ENCODE results near the gene STXBP6.
A peak's percentile ranks its signal among the peaks of the same experiment; 100 is the strongest.

Gene STXBP6

GRCh38 chr14:24828486-24828885, 221.5 kb downstream of the STXBP6 start:
- H3K4me3 Mint-ChIP-seq = no peak overlapping the region
- H3K9me3 Mint-ChIP-seq = no peaks in the 10 kb centered on the region
- no peaks in the 10 kb centered on the region for H3K27me3 Mint-ChIP-seq
- H3K4me1 Mint-ChIP-seq = no peaks in the 10 kb centered on the region
- no peak for ATAC-seq
- H3K27ac Mint-ChIP-seq = no peak overlapping the region
- DNase-seq = no peak

- Mint-ChIP-seq H3K4me3 (no peak overlapping the region), H3K27ac (no peak overlapping the region), H3K9me3 (no peaks in the 10 kb centered on the region), H3K27me3 (peaks cover 11% of the 10 kb centered on the region), H3K4me1 (no peaks in the 10 kb centered on the region)
- ATAC-seq (no peak), DNase-seq (no peak)
Measured at GRCh38 chr14:24826390-24826789, 223.6 kb downstream of the STXBP6 start.

- H3K27me3 Mint-ChIP-seq = peaks cover 26% of the 10 kb centered on the region
- H3K9me3 Mint-ChIP-seq = no peaks in the 10 kb centered on the region
- ATAC-seq (no peak), DNase-seq (no peak)
- H3K4me1 Mint-ChIP-seq = no peaks in the 10 kb centered on the region
- no peak overlapping the region for H3K27ac Mint-ChIP-seq
- H3K4me3 Mint-ChIP-seq = no peak overlapping the region
Measured at GRCh38 chr14:24820616-24821015, 229.3 kb downstream of the STXBP6 start.

GRCh38 chr14:24818823-24819341, 231.1 kb downstream of the STXBP6 start:
- Mint-ChIP-seq H3K4me3 (no peak overlapping the region), H3K4me1 (no peaks in the 10 kb centered on the region), H3K9me3 (no peaks in the 10 kb centered on the region), H3K27me3 (peaks cover 26% of the 10 kb centered on the region), H3K27ac (no peak overlapping the region)
- DNase-seq (no peak), ATAC-seq (no peak)

- Mint-ChIP-seq H3K27ac (no peak overlapping the region), H3K4me3 (no peak overlapping the region), H3K27me3 (peaks cover 26% of the 10 kb centered on the region), H3K9me3 (no peaks in the 10 kb centered on the region), H3K4me1 (no peaks in the 10 kb centered on the region)
- ATAC-seq (no peak), DNase-seq (no peak)
Measured at GRCh38 chr14:24818058-24818822, 231.7 kb downstream of the STXBP6 start.

- DNase-seq (no peak), ATAC-seq (no peak)
- no peaks in the 10 kb centered on the region for H3K4me1 Mint-ChIP-seq
- no peak overlapping the region for H3K4me3 Mint-ChIP-seq
- H3K27me3 Mint-ChIP-seq = peaks cover 25% of the 10 kb centered on the region
- H3K9me3 Mint-ChIP-seq = no peaks in the 10 kb centered on the region
- H3K27ac Mint-ChIP-seq = no peak overlapping the region
Measured at GRCh38 chr14:24817212-24818057, 232.5 kb downstream of the STXBP6 start.

- Mint-ChIP-seq H3K4me3 (no peak overlapping the region), H3K9me3 (no peaks in the 10 kb centered on the region), H3K4me1 (no peaks in the 10 kb centered on the region), H3K27me3 (peaks cover 19% of the 10 kb centered on the region), H3K27ac (no peak overlapping the region)
- DNase-seq (no peak), ATAC-seq (no peak)
Measured at GRCh38 chr14:24816929-24817211, 233.1 kb downstream of the STXBP6 start.

GRCh38 chr14:24816011-24816928, 233.7 kb downstream of the STXBP6 start:
- Mint-ChIP-seq H3K9me3 (no peaks in the 10 kb centered on the region), H3K4me1 (no peaks in the 10 kb centered on the region), H3K27ac (peak overlapping the region in 1 of 2 donors; percentile 65), H3K27me3 (peaks cover 15% of the 10 kb centered on the region), H3K4me3 (no peak overlapping the region)
- no peak for DNase-seq
- no peak for ATAC-seq

- no peak overlapping the region for H3K27ac Mint-ChIP-seq
- no peak overlapping the region for H3K4me3 Mint-ChIP-seq
- no peaks in the 10 kb centered on the region for H3K9me3 Mint-ChIP-seq
- ATAC-seq (no peak), DNase-seq (no peak)
- H3K27me3 Mint-ChIP-seq = peaks cover 15% of the 10 kb centered on the region
- no peaks in the 10 kb centered on the region for H3K4me1 Mint-ChIP-seq
Measured at GRCh38 chr14:24815543-24815942, 234.4 kb downstream of the STXBP6 start.

- Mint-ChIP-seq H3K4me3 (no peak overlapping the region), H3K27ac (no peak overlapping the region), H3K4me1 (no peaks in the 10 kb centered on the region), H3K27me3 (peaks cover 15% of the 10 kb centered on the region), H3K9me3 (no peaks in the 10 kb centered on the region)
- ATAC-seq (no peak), DNase-seq (no peak)
Measured at GRCh38 chr14:24814944-24815343, 235.0 kb downstream of the STXBP6 start.

GRCh38 chr14:24814346-24814745, 235.6 kb downstream of the STXBP6 start:
- no peak for ATAC-seq
- Mint-ChIP-seq H3K27ac (no peak overlapping the region), H3K4me1 (no peaks in the 10 kb centered on the region), H3K4me3 (no peak overlapping the region), H3K9me3 (no peaks in the 10 kb centered on the region), H3K27me3 (peaks cover 15% of the 10 kb centered on the region)
- DNase-seq = no peak

- Mint-ChIP-seq H3K9me3 (no peaks in the 10 kb centered on the region), H3K4me1 (no peaks in the 10 kb centered on the region), H3K4me3 (no peak overlapping the region), H3K27ac (peak overlapping the region in 1 of 2 donors; percentile 57), H3K27me3 (peaks cover 20% of the 10 kb centered on the region)
- ATAC-seq (no peak), DNase-seq (no peak)
Measured at GRCh38 chr14:24813819-24814259, 236.1 kb downstream of the STXBP6 start.

GRCh38 chr14:24813089-24813815, 236.7 kb downstream of the STXBP6 start:
- DNase-seq (no peak), ATAC-seq (no peak)
- H3K4me3 Mint-ChIP-seq = no peak overlapping the region
- H3K27ac Mint-ChIP-seq = no peak overlapping the region
- H3K4me1 Mint-ChIP-seq = no peaks in the 10 kb centered on the region
- no peaks in the 10 kb centered on the region for H3K9me3 Mint-ChIP-seq
- H3K27me3 Mint-ChIP-seq = peaks cover 26% of the 10 kb centered on the region

- Mint-ChIP-seq H3K27me3 (peaks cover 12% of the 10 kb centered on the region), H3K4me1 (no peaks in the 10 kb centered on the region), H3K4me3 (no peak overlapping the region), H3K9me3 (no peaks in the 10 kb centered on the region), H3K27ac (no peak overlapping the region)
- ATAC-seq (no peak), DNase-seq (no peak)
Measured at GRCh38 chr14:24809135-24809534, 240.8 kb downstream of the STXBP6 start.

- DNase-seq (no peak), ATAC-seq (no peak)
- no peak overlapping the region for H3K27ac Mint-ChIP-seq
- peaks cover 12% of the 10 kb centered on the region for H3K27me3 Mint-ChIP-seq
- H3K4me3 Mint-ChIP-seq = no peak overlapping the region
- H3K9me3 Mint-ChIP-seq = no peaks in the 10 kb centered on the region
- no peaks in the 10 kb centered on the region for H3K4me1 Mint-ChIP-seq
Measured at GRCh38 chr14:24808412-24808811, 241.5 kb downstream of the STXBP6 start.

All from stimulated activated naive CD8-positive, alpha-beta T cell treated with anti-CD3 and anti-CD28 coated beads, Interleukin-15, amount 100 ng/mL, for 72 hours (primary cell).